Measurements from ENCODE around the gene MCM7. TPM values are rescaled to one million over a fixed set of nuclear protein-coding genes. Genes with fewer than 3 reads are reported as not detected.

The MCM7 gene
- total RNA-seq, 1 donor from 2014 or later, result 353 TPM

GRCh38 chr7:100098913-100099312, 2.3 kb downstream of the MCM7 start:
- intact Hi-C loops (cut with micrococcal nuclease), result no loop called here

- intact Hi-C loops (cut with micrococcal nuclease), result no loop called here
Measured at GRCh38 chr7:100095704-100096103, 5.5 kb downstream of the MCM7 start.

DNA sequence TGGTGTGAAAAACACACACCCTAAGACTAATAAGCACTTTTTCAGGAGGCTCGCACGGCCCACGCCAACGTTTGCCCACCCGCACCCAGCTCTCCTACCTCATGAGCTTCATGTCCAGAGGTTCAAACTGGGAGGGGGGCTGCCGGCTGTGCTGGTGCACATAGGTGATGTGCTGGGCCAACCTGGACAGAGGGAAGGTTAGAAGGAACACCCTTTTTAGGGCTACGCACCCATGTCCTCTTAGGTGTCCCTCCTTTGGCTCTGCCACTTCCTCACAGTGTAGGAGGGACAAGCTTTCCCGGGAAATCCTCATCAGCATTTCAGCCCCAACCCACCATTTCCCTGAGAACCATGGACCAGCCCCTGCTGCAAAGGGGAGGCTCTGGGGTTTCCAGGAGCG, 5.9 kb downstream of the MCM7 start:
- intact Hi-C loops (cut with micrococcal nuclease), result no loop called here

GRCh38 chr7:100093925-100094486, 7.2 kb downstream of the MCM7 start:
- intact Hi-C loops (cut with micrococcal nuclease), result no loop called here

- intact Hi-C loops (cut with micrococcal nuclease), result no loop called here
Measured at GRCh38 chr7:100093498-100093897, 7.7 kb downstream of the MCM7 start.

GRCh38 chr7:100093054-100093453, 8.1 kb downstream of the MCM7 start:
- intact Hi-C loops (cut with micrococcal nuclease), result no loop called here

- intact Hi-C loops (cut with micrococcal nuclease), result no loop called here
Measured at GRCh38 chr7:100091411-100092181, 9.6 kb downstream of the MCM7 start.

DNA sequence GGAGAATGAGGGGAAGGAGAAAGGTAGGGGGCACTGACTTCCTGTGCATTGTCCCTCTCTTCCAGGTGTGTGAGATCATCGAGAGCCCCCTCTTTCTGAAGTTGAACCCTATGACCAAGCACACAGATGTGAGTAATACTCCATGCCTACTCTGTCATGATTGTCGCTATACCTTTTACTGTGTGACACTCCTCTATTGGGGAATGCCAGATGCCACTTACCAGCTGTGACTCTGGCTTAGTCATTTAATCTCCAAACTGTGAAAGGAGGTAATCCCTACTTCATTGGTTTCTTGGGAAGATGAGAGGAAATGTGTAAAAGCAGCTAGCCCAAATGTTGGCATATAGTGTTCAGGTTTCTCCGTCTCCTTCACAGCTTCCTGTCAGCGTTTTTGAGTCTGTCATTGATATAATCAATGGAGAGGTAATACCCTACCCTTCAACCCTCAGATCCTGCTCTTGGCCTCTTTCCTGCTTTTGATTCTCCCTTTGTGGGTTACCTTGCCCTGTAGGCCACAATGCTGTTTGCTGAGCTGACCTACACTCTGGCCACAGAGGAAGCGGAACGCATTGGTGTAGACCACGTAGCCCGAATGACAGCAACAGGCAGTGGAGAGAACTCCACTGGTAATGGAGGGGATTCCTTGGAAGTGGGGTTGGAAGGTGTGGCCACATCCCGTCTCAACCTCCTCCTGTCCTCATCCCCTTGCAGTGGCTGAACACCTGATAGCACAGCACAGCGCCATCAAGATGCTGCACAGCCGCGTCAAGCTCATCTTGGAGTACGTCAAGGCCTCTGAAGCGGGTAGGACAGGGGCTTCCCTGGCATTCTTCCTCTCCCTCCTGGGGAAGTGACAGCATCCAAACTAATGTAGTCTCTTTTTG, 10.4 kb downstream of the MCM7 start:
- intact Hi-C loops (cut with micrococcal nuclease), result no loop called here

DNA sequence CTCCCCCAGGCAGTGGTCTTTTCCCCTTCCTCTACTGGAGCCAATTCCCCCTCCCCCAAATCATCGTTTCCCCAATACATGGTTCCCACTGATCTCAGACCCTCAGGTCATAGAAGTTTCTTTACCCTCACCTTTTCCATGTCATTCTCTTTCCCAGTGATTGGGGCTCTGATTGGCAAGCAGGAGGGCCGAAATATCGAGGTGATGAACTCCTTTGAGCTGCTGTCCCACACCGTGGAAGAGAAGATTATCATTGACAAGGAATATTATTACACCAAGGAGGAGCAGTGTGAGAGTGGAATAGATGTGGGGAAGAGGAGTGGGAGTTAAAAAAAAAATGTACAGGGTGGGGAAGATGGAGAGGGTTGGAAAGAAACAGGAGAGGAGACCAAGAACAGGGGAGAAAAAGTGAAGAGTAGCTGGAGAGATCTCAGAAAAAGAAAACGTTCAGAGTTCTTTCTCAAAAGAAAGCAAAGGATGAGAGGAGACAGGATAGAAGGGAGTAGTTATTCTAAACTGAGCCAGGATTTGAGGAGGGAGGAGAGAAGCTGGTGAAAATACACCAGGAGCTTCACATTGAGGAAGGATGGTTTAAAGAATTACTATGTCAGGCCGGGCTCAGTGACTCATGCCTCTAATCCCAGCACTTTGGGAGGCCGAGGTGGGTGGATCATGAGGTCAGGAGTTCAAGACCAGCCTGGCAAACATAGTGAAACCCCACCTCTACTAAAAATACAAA, 11.6 kb downstream of the MCM7 start:
- intact Hi-C loops (cut with micrococcal nuclease), result loop anchor here (1.0 to 10.0 kb wide), 4 partner anchors 11 to 685 kb away; partner anchors contain the start of genes BUD31, FAM200A, PDAP1 and ZNF655

DNA sequence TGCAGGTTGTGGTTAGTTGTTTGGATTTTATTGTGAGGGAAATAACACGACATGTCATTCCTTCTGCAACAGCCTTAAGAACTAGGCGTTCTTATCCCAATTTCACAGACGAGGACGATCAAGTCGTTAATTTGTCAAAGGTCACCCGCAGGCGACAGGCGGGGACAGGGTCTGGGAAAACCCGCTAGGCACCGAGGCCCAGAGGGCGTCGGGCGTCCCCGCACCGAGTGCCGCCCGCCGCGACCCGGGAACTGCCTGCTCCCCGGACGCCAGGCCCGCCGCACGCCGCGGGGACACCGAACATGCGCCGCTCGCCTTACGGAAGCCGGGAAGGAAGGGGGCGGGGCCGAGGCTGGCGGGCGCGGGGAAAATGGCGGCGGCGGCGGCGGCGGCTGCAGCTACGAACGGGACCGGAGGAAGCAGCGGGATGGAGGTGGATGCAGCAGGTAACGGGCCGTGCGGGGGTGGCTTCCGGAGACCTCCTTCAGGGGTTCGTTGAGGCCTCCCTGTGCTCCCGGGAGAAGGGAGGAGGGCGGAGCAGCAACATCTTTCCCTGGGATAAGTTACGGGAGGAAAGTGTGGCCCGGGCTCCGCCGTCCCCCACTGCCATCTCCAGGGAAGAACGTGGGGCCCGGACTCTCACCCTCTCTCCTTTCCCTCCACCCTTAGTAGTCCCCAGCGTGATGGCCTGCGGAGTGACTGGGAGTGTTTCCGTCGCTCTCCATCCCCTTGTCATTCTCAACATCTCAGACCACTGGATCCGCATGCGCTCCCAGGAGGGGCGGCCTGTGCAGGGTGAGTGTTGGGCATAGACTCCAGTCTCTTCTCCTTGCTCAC, 12.4 kb downstream of the MCM7 start, which contains the start of gene COPS6:
Gene COPS6, plus strand, starts transcription at position 349 of the 837 bp plus-strand sequence. Its CDS starts 22 bp downstream, at position 371.
- intact Hi-C loops (cut with micrococcal nuclease), result loop anchor here (1.0 to 10.0 kb wide), 4 partner anchors 11 to 684 kb away; partner anchors contain the start of genes BUD31, FAM200A, PDAP1 and ZNF655

DNA sequence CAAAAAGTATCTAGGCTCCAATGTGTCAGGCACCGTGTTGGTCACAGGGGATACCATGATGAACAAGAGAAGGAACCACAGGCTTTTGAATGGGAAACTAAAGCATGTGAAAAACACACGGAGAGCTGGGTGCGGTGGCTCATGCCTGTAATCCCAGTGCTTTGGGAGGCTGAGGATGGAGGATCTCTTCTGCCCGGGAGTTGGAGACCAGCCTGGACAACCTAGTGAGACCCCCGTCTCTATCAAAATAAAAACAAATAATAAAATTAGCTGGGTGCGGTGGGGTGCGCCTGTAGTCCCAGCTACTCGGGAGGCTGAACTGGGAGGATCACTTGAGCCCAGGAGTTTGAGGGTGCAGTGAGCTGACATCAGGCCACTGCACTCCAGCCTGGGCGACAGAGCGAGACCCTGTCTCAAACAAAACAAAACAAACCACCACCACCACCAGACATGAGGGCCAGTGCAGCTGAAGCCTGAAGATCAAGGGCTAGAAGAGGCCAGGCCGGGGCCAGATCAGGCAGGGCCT, 13.0 kb downstream of the MCM7 start:
- intact Hi-C loops (cut with micrococcal nuclease), result loop anchor here (10.0 kb wide), 3 partner anchors 463 to 683 kb away; partner anchors contain the start of genes BUD31, FAM200A, PDAP1 and ZNF655

DNA sequence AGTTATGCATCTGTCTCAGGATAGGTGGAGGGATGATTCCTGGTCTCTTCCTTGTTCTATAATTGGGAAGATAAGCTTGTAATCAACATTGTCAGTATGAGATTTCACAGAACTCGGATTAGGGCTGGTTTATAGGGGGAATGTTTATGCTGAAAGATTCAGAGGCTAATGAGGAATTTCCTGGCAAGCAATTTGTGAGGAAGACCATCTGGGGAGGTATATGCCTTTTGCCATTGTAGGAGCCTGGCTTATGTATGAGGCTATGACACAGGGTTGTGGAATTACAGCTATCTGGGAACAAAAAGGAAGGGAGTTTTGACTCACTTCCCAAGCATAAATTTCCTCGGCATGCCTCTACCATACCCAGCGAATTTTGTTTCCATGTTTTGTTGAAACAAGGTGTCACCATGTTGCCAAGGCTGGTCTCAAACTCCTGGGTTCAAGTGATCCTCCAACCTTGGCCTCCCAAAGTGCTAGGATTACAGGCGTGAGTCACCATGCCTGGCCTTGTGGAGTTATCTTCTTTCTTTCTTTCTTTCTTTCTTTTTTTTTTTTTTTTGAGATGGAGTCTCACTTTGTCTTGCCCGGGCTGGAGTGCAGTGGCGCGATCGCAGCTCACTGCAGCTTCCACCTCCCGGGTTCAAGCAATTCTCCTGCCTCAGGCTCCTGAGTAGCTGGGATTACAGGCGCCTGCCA, 14.0 kb downstream of the MCM7 start:
- intact Hi-C loops (cut with micrococcal nuclease), result loop anchor here (10.0 kb wide), 3 partner anchors 462 to 682 kb away; partner anchors contain the start of genes BUD31, FAM200A, PDAP1 and ZNF655

GRCh38 chr7:100085515-100085914, 15.7 kb downstream of the MCM7 start:
- intact Hi-C loops (cut with micrococcal nuclease), result loop anchor here (10.0 kb wide), 3 partner anchors 461 to 681 kb away; partner anchors contain the start of genes BUD31, FAM200A, PDAP1 and ZNF655

DNA sequence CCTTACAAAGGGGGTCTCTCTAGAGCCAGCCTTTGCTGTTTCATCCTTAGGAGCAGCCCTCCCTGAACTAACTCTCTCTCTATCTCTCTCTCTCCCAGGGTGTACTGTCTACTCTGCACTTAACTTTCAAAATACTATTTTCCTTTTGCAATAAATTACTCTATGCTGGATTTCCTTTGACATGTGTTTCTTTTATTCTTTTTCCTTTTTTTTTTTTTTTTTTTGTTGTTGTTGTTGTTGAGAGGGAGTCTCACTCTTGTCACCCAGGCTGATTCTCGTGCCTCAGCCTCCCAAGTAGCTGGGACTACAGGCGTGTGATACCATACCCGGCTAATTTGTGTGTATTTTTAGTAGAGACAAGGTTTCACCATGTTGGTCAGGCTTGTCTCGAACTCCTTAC, 18.2 kb downstream of the MCM7 start:
- intact Hi-C loops (cut with micrococcal nuclease), result loop anchor here (1.0 to 10.0 kb wide), 7 partner anchors 17 to 678 kb away; partner anchors contain the start of genes BUD31, FAM200A, MBLAC1 and MEPCE

- intact Hi-C loops (cut with micrococcal nuclease), result loop anchor here (1.0 to 10.0 kb wide), 11 partner anchors 19 to 677 kb away; partner anchors contain the start of genes BUD31, FAM200A, MBLAC1 and MEPCE
Measured at GRCh38 chr7:100081535-100082102, 19.6 kb downstream of the MCM7 start, which contains the start of gene ZNF3. Gene ZNF3 (minus strand): TSS chr7:100081723. CDS start chr7:100077357, 4,366 bp downstream.

DNA sequence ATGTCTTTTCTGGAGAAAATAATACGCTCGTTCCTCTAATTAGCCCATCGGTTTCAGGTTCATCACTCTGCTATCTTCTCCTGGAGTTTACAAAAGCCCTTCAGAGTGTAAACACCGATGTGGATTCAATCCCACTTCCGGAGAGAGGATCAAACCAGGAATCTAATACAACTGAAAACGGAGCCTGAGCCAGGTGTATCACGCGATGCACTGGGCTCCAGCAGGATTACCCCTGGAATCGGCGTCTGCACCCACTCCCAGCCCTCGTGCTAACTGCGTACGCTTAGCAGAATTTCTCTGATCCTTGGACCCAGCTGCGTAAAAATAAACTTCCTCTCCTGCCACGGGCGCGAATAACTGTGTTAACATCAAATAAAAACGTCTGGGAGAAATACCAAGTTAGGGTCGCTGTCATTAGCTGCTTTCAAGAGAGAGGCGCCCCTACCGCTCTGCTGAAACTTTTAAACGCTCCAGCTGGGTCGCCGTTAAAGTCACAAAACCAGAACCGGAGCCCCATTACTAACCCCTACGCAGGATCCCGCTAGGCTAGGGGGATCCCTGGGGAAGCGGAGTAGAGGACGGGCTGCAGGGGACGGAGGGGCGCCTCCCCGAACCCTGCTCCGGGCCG, 20.2 kb downstream of the MCM7 start:
- intact Hi-C loops (cut with micrococcal nuclease), result loop anchor here (1.0 to 10.0 kb wide), 10 partner anchors 32 to 676 kb away; partner anchors contain the start of genes BUD31, FAM200A, MBLAC1 and MEPCE

GRCh38 chr7:100079024-100079560, 22.1 kb downstream of the MCM7 start:
- intact Hi-C loops (cut with micrococcal nuclease), result no loop called here

All from T-helper 2 cell treated with Interferon-gamma antibody and Interleukin-4, amounts not matched to agents 100 ng/mL and 5 ng/mL, for 36 hours (primary cell).